ENCODE results near the gene LMF2.
"Not testable (repeated sequence)": the region's sequence is repeated elsewhere in the genome, so short reads cannot be mapped to it uniquely, and the experiment has no call there.

Gene LMF2

DNA sequence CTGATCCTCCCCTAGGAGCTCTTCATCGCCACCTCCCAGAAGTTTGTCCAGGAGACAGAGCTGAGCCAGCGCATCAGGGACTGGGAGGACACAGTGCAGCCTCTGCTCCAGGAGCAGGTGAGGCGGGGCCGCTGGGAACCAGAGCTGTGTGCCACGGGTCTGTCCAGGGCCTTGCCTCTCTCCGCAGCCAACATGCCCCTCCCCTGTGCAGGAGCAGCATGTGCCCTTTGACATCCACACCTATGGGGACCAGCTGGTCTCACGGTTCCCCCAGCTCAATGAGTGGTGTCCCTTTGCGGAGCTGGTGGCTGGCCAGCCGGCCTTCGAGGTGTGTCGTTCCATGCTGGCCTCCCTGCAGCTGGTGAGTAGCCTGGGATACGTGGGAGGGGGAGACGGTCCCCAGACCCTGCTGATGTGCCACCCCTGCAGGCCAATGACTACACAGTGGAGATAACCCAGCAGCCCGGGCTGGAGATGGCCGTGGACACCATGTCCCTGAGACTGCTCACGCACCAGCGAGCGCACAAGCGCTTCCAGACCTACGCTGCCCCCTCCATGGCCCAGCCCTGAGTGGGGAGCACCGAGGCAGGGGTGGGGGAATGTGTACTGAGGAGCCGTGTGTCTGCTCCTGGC, 15.4 kb upstream of the LMF2 start:
- no peak for DNase-seq

GRCh38 chr22:50522208-50522805, 14.8 kb upstream of the LMF2 start:
- DNase-seq = no peak

DNA sequence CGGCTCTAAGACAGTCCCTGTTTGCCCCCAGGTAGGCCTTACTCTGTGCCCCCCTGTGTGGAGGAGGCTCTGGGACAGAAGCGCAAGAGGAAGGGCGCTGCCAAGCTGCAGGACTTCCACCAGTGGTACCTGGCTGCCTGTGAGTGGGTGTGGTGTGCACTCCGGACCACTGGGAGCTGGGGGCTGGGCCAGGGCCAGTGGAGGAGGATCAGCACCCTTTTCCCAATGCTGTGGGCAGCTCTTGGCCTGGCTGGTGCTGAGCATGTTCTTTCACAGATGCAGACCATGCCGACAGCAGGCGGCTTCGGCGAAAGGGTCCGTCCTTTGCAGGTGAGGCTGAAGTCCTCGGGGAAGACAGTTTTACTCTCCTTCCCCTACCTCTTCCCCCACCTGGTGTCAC, 14.2 kb upstream of the LMF2 start:
- no peak for DNase-seq

DNA sequence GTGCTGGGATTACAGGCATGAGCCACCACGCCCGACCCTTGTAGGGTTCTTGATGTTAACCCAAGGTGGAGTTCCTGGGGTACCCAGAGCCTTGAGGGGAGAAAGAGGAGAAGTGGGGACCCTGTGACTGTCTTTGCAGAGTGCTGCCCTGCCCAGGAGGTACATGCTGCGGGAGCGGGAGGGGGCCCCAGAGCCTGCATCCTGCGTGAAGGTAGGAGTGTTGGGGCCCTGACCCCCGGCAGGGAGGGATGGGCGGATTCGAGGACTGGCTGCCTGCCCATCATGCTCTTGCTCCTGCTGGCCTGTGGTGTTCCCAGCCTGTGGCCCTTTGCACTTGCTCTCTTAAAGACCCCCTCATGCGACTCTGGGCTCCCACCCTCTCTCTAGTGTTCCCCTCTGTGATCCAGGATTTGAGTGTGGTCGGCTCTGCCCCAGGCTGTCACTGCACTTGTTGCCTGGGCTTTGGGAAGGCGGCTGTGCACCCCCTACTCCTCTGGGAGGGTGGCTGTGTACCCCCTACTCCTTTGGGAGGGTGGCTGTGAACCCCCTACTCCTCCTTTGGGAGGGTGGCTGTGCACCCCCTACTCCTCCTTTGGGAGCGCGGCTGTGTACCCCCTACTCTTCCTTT, 13.4 kb upstream of the LMF2 start:
- no peak for DNase-seq

DNA sequence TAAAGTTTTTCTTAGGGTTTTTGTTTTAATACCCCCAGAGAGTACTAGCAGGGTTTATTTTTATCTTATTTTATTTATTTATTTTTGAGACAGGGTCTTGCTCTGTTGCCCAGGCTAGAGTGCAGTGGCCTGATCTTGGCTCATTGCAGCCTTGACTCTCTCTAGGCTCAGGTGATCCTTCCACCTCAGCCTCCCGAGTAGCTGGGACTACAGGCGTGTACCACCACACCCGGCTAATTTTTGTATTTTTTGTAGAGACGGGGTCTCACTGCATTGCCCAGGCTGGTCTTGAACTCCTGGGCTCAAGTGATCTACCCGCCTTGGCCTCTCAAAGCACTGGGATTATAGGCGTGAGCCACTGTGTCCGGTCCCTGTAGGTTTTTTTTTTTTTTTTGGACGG, 12.7 kb upstream of the LMF2 start:
- DNase-seq = not testable (repeated sequence)

GRCh38 chr22:50519151-50519550, 11.6 kb upstream of the LMF2 start:
- no peak for DNase-seq

DNA sequence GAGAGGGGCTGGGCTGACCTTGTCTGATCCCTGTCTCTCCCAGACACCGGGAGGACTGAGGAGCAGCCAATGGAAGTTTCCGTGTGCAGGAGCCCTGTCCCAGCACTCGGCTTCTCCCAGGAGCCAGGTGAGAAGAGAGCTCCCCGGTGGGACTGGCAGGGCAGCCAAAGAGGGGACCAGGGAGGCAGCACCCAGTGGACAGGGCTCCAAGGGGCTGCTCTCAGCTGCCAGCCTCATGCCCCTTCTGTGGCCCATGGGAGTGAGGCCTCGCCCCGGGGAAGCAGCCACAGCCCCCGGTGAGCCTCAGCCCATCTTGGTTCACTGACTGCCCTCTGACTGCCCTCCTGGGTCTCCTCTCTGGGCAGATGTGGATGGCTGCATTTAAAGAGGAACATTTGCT, 11.1 kb upstream of the LMF2 start:
- DNase-seq = no peak

DNA sequence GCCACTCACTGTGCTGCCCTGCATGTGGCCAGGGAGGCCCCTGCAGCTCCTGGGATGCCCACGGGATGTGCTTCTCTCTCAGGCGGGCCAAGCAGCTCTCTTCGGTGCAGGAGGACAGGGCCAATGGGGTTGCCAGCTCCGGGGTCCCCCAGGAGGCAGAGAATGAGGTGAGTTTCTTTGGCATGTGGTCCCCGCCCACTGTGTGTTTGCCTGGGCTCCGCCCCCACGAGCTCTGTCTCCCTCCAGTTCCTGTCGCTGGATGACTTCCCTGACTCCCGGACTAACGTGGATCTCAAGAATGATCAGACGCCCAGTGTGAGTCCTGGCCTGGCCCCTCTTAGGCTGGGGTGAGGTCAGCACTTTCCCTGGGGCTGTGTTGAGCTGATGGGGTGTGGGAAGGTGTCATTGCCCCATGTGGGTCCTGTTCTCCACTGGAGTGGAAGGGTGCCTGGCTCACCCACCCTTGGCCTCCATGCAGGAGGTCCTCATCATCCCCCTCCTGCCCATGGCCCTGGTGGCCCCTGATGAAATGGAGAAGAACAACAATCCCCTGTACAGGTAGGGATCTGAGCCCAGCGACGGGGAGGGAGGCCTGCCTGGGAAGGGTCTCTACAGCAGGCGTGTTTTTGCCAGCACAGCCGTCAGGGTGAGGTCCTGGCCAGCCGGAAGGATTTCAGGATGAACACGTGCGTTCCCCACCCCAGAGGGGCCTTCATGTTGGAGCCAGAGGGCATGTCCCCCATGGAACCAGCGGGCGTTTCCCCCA, 10.2 kb upstream of the LMF2 start:
- no peak for DNase-seq

DNA sequence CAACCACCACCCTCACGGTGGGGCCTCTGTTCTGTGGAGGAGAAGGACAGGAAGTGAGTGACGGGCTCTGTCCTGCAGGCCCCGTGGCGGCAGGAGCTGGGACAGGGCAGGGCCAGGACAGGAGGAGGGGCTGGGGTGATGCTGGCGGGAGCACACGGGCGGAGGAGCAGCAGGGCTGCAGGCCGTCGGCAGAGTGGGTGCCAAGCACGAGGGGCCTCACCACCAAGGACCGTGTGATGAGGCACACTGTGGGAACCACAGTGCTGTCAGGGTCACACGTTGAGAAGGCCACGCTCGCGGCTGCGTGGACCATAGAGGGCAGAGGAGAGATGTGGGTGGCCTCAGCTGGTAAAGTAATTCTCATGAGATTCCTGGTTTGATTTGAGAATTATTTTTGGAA, 9.4 kb upstream of the LMF2 start:
- no peak for DNase-seq

- DNase-seq = no peak
These were observed 8.6 kb upstream of the LMF2 start for GRCh38 chr22:50516068-50516467.

- no peak for DNase-seq
These were observed 5.7 kb upstream of the LMF2 start for GRCh38 chr22:50513175-50513574.

DNA sequence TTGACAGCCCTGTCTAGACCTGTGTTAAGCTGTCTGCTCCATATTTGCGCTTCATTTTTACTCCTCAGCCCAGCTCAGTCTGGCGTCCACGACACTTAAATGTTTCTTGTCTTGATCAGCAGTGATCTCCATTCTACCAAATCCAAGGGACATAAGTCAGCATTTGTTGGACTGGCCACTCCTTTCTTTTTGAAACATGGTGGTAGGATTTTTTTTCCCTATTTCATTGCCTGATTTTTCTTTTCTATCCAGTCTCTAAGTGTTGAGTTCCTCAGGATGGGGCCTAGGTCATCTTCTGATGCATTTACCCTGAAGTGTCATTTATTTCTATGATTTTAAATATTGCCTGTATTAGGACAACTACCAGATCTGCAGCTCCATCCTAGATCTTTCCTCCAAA, 1.4 kb upstream of the LMF2 start:
- DNase-seq = no peak

DNA sequence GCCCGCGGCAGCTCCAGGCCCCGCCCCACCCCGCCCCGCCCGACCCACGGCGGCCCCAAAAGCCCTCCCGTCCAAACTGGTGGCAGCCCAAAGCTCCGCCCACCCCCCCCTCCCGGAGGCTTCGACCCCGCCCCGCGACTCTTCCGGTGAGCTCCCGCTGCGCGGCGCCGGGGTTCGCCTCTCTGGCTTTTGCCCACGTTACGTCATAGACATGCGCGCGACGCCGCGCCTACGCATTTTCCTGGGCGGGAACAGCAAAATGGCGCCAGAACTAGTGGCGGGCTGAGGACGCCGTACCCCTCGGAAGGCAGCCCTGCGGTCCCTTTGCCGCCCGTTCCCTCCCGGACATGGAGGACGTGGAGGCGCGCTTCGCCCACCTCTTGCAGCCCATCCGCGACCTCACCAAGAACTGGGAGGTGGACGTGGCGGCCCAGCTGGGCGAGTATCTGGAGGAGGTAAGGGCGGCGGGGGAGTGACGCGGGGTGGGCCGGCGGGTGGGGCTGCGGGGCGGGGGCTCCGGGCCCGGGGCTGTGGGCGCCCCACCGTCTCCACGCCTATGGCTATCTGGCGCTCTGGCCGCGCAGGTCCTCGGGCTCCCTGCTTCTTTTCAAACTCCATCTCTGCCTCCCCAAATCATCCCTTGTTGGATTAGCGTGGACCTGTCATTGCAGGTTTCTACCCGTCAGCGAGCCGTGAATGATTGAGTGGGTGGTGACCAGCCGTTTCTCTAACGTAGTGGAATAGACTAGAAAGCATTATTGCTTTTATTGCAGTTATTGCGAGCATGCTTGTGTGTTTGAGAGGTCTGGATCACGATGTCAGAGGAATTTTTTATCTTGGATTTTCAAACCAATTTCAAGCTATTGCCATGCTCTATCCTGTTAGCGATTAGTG, 736 bp upstream of the LMF2 start, which contains the start of gene NCAPH2:
TSS of gene NCAPH2 (plus strand) at position 234 of the 894 bp plus-strand sequence. CDS start at position 348, 114 bp downstream.
- DNase-seq = peak in 3 of 4 experiments; percentile 100

GRCh38 chr22:50506611-50507420, 686 bp downstream of the LMF2 start:
- DNase-seq = no peak

DNA sequence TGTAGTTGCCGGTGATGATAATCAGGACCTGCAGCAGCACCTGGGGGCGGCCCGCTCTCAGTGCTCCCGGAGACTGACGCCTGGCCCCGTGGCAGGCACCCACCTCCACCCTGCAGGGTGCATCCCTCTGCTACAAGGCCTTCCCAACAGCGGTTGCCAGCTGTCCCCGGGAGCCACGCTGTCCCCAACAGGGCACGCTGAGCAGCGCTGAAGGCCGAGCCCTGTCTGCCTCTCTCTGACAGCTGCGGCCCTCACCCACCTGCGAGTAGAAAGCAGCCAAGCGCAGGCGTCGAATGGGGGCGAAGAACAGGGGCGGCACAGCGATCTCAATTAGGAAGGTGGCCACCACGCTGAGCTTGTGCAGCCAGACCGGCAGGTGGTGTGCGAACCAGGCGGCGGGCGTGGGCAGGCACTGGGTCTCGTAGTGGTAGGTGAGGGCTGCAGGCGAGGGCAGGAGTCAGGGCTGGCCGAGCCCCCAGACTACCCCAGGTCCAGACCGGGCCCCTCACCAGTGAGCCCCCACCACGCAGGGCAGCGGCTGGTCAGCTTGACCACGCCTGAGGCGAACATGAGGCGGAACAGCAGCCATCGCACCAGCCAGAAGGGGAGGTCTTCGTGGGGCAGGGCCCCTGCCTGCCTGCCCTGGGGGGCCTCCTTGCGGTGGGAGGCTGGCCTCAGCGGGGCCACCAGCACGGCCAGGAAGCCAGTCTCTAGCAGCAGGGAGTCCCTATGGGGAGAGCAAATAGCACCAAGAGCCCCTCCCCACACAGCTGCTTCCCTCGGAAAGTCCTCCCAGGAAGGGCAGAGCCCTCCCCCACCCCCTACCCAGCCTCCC, 1.5 kb downstream of the LMF2 start:
- no peak for DNase-seq

- no peak for DNase-seq
These were observed 2.2 kb downstream of the LMF2 start for GRCh38 chr22:50505276-50505775.

DNA sequence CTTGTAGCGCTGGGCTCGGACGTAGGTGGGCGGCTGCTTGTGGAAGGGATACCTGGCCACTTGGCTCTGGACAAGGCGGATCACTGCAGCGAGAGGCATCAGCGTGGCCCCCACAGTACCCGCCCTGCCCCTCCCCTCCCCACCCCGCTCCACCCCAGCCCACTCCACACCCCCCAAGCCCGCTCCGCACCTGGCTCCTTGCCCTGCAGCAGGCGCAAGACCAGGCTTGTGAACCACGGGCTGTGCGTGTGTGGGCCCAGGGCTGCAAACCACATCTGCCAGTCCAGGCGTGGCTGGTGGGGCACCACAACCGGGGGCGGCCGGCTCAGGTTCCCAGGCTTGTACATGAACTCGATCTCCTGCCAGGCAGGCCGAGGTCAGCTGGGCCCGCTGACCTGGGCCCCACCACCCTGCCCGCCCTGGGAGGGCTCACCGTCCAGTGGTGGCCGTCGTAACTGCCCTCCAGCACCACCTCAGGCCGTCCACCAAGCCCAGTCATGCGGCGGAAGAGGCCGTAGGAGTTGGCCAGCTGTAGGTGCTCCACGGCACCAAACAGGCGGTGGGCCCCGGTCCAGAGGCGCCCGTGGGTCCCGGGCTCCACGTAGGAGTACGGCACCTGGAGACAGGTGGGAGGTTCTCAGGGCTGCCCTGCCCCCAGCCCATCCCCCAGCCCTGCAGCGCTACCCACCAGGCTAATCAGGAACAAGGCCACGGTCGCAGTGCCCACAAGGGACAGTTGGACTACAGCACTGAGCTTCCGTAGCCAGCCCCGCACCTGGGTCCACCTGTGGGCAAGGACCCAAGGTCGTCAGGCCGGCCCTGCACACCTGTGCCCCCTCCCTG, 2.9 kb downstream of the LMF2 start:
- DNase-seq = no peak

GRCh38 chr22:50503475-50504145, 3.9 kb downstream of the LMF2 start:
- DNase-seq = no peak

All from activated naive CD4-positive, alpha-beta T cell (primary cell).